ENCODE results near the gene IGSF23.

- no peak for TF ChIP-seq POLR2A (IDR thresholded peaks at IDR 0.05)
- no peak for TF ChIP-seq CTCF (IDR thresholded peaks at IDR 0.05)
- no peak for TF ChIP-seq POLR2AphosphoS5 (IDR thresholded peaks at IDR 0.05)
These were observed 70.3 kb downstream of the IGSF23 start for GRCh38 chr19:44683434-44684210.
